Measurements from ENCODE around the gene MFNG. TPM values are rescaled to one million over a fixed set of nuclear protein-coding genes. Genes with fewer than 3 reads are reported as not detected.

Gene MFNG
- total and polyA plus RNA-seq, 8 donors, result 1.5 to 10.5 (median 4.4) TPM

GRCh38 chr22:37525073-37525745 lies 39.0 kb upstream of the MFNG start:
- Histone ChIP-seq H3K36me3 (no peaks in the 10 kb centered on the region), H3K4me3 (no peak overlapping the region), H3K27ac (no peak overlapping the region), H3K27me3 (no peaks in the 10 kb centered on the region), H3K4me1 (peaks cover 0 to 5% (median 0%) of the 10 kb centered on the region in 3 donors), H3K9me3 (no peaks in the 10 kb centered on the region)
- ATAC-seq (peak in 3 of 4 donors; percentile 26 to 58 (median 58)), DNase-seq (peak in 1 of 6 donors; percentile 38), FAIRE-seq (no peak)
- no peak for TF ChIP-seq CTCF (IDR thresholded peaks at IDR 0.05)
- WGBS, 2 donors, result 71 to 80% methylated on average over 10 of the region's 10 CpGs
- intact Hi-C loops (cut with DNase I), result no loop called here

- intact Hi-C loops (cut with DNase I), result no loop called here
- WGBS, 2 donors, result 90 to 95% methylated on average over 6 of the region's 6 CpGs
Measured at GRCh38 chr22:37522482-37522881, 36.3 kb upstream of the MFNG start.

GRCh38 chr22:37521236-37521739 lies 35.1 kb upstream of the MFNG start:
- intact Hi-C loops (cut with DNase I), result no loop called here
- no peak for TF ChIP-seq CTCF (IDR thresholded peaks at IDR 0.05)
- H3K36me3 ChIP-seq, result no peaks in the 10 kb centered on the region
- 68 to 72% methylated on average over 14 of the region's 14 CpGs for WGBS, 2 donors
- FAIRE-seq (no peak), DNase-seq (peak in 1 of 6 donors; percentile 24), ATAC-seq (no peak)
- no peaks in the 10 kb centered on the region for H3K9me3 ChIP-seq
- H3K27ac ChIP-seq, result no peak overlapping the region
- H3K4me3 ChIP-seq, result no peak overlapping the region
- no peaks in the 10 kb centered on the region for H3K27me3 ChIP-seq
- peaks cover 0 to 3% (median 0%) of the 10 kb centered on the region in 3 donors for H3K4me1 ChIP-seq

More at GRCh38 chr22:37522482-37522881, 36.3 kb upstream of the MFNG start:
- Histone ChIP-seq H3K9me3 (no peaks in the 10 kb centered on the region), H3K4me1 (no peaks in the 10 kb centered on the region), H3K27ac (no peak overlapping the region), H3K36me3 (no peaks in the 10 kb centered on the region), H3K4me3 (no peak overlapping the region), H3K27me3 (no peaks in the 10 kb centered on the region)
- no peak for TF ChIP-seq CTCF (IDR thresholded peaks at IDR 0.05)
- DNase-seq, result no peak
- no peak for FAIRE-seq
- no peak for ATAC-seq

- intact Hi-C loops (cut with DNase I), result no loop called here
- Histone ChIP-seq H3K9me3 (no peaks in the 10 kb centered on the region), H3K36me3 (no peaks in the 10 kb centered on the region), H3K4me3 (no peak overlapping the region), H3K27ac (no peak overlapping the region), H3K4me1 (peaks cover 0 to 3% (median 0%) of the 10 kb centered on the region in 3 donors), H3K27me3 (no peaks in the 10 kb centered on the region)
- DNase-seq, result peak in 1 of 6 donors; percentile 36
- 32 to 40% methylated on average over 10 of the region's 10 CpGs for WGBS, 2 donors
- no peak for TF ChIP-seq CTCF (IDR thresholded peaks at IDR 0.05)
- no peak for FAIRE-seq
- no peak for ATAC-seq
Measured at GRCh38 chr22:37520776-37521191, 34.6 kb upstream of the MFNG start.

Measured in pancreas (tissue), 10 donors.